Left lung (tissue), 10 donors: ENCODE results near the gene ALK. TPM values are rescaled to one million over a fixed set of nuclear protein-coding genes. Genes with fewer than 3 reads are reported as not detected.

Source experiments
- ATAC-seq: fragments of 200-7000 bp; cut with Tn5 transposase; one replicate; pipeline ENCODE4 v1.9.1; 2020; ENCODE audit warnings: moderate library complexity
- DNase-seq, 4 donors: peaks; one replicate each; pipeline ENCODE4 v3.0.0-alpha.2; 2013 to 2020
- H3K27ac ChIP-seq, 2 donors: fragments of 200-600 bp; sonication (generic) in 1 of 2; one replicate each; pipeline versions ENCODE4 v1.5.0 to v1.8.0; 2020 to 2021
- H3K27me3 ChIP-seq, 2 donors: fragments of 200-600 bp; sonication (generic) in 1 of 2; one replicate each; pipeline versions ENCODE4 v1.5.0 to v1.8.0; 2020 to 2021
- H3K36me3 ChIP-seq, 2 donors: fragments of 200-600 bp; sonication (generic) in 1 of 2; one replicate each; pipeline versions ENCODE4 v1.5.0 to v1.8.0; 2020 to 2021
- H3K4me1 ChIP-seq, 2 donors: fragments of 200-600 bp; one replicate each; pipeline ENCODE4 v1.8.0; 2021
- H3K4me3 ChIP-seq, 2 donors: fragments of 200-600 bp; sonication (generic) in 1 of 2; one replicate each; pipeline versions ENCODE4 v1.5.0 to v1.8.0; 2020 to 2021; ENCODE audit warnings: mild to moderate bottlenecking in 1 of 2
- H3K9me3 ChIP-seq, 2 donors: fragments of 200-600 bp; sonication (generic) in 1 of 2; one replicate each; pipeline versions ENCODE4 v1.5.0 to v1.8.0; 2020 to 2021
- CTCF ChIP-seq, 2 donors: fragments of 200-600 bp; sonication (generic) in 1 of 2; IDR thresholded peaks; one replicate each; pipeline versions ENCODE4 v1.5.0 to v1.8.0; 2021; ENCODE audit warnings: antibody characterized with exemption in 2 of 2
- intact Hi-C, 2 donors: fragments of 100-400 bp; cut with DNase I; formaldehyde crosslinking; loops; one replicate each; pipeline versions ENCODE4 v1.11.2 to v1.14.2; 2022
- polyA plus RNA-seq, 6 donors: library from polyadenylated mRNA; unstranded; fragments of 120-200 nt; gene quantifications; one replicate each; pipeline ENCODE4 v1.2.1, GENCODE V29; 2013; ENCODE audit not compliant: insufficient read length in 6 of 6
- total RNA-seq, 2 donors: library from RNA; stranded (reverse); fragmentation: NEBNext Ultra II Directional; extraction: Animal tissue kit (Norgen Biotek cat#: 25700); gene quantifications; one replicate each; pipeline ENCODE4 v1.2.1, GENCODE V29; 2021
- donor health status: DM: no; HTN: yes; CAD: no.
- donor health status: DM: no; HTN: no; CAD: no.

ALK gene
- total and polyA plus RNA-seq, 8 donors = 0.06 to 0.70 (median 0.12) TPM; not detected in 2

GRCh38 chr2:29444150-29444549, 477.2 kb downstream of the ALK start:
- DNase-seq = no peak
- Histone ChIP-seq H3K27me3 (no peaks in the 10 kb centered on the region), H3K36me3 (no peaks in the 10 kb centered on the region), H3K4me1 (no peaks in the 10 kb centered on the region), H3K27ac (no peak overlapping the region), H3K4me3 (no peak overlapping the region), H3K9me3 (no peaks in the 10 kb centered on the region)
- intact Hi-C loops = no loop called here
- ATAC-seq = peak; percentile 28
- no peak for TF ChIP-seq CTCF (IDR thresholded peaks at IDR 0.05)

- DNase-seq (peak in 1 of 4 donors; percentile 13), ATAC-seq (peak; percentile 87)
Measured at GRCh38 chr2:29443627-29444026, 477.8 kb downstream of the ALK start.

GRCh38 chr2:29443151-29443550, 478.2 kb downstream of the ALK start:
- no peak for ATAC-seq
- intact Hi-C loops = no loop called here

More at GRCh38 chr2:29443627-29444026, 477.8 kb downstream of the ALK start:
- no peak overlapping the region for H3K4me3 ChIP-seq
- no peaks in the 10 kb centered on the region for H3K4me1 ChIP-seq
- no peaks in the 10 kb centered on the region for H3K36me3 ChIP-seq
- no peak for TF ChIP-seq CTCF (IDR thresholded peaks at IDR 0.05)
- H3K9me3 ChIP-seq = no peaks in the 10 kb centered on the region
- H3K27me3 ChIP-seq = no peaks in the 10 kb centered on the region
- intact Hi-C loops = no loop called here
- H3K27ac ChIP-seq = no peak overlapping the region

GRCh38 chr2:29440921-29441623, 480.3 kb downstream of the ALK start:
- Histone ChIP-seq H3K27ac (no peak overlapping the region), H3K4me3 (no peak overlapping the region), H3K36me3 (no peaks in the 10 kb centered on the region), H3K27me3 (no peaks in the 10 kb centered on the region), H3K9me3 (no peaks in the 10 kb centered on the region), H3K4me1 (no peaks in the 10 kb centered on the region)
- DNase-seq (peak in 1 of 4 donors; percentile 72), ATAC-seq (no peak)
- no peak for TF ChIP-seq CTCF (IDR thresholded peaks at IDR 0.05)
- intact Hi-C loops = no loop called here

More at GRCh38 chr2:29443151-29443550, 478.2 kb downstream of the ALK start:
- H3K27me3 ChIP-seq = no peaks in the 10 kb centered on the region
- no peak for TF ChIP-seq CTCF (IDR thresholded peaks at IDR 0.05)
- no peak overlapping the region for H3K27ac ChIP-seq
- no peaks in the 10 kb centered on the region for H3K9me3 ChIP-seq
- peak in 1 of 4 donors; percentile 29 for DNase-seq
- no peaks in the 10 kb centered on the region for H3K4me1 ChIP-seq
- H3K36me3 ChIP-seq = no peaks in the 10 kb centered on the region
- H3K4me3 ChIP-seq = no peak overlapping the region

GRCh38 chr2:29433920-29434319, 487.5 kb downstream of the ALK start:
- H3K4me3 ChIP-seq = no peak overlapping the region
- H3K4me1 ChIP-seq = no peaks in the 10 kb centered on the region
- TF ChIP-seq CTCF (IDR thresholded peaks at IDR 0.05) = no peak
- no peaks in the 10 kb centered on the region for H3K36me3 ChIP-seq
- intact Hi-C loops = no loop called here
- ATAC-seq (no peak), DNase-seq (no peak)
- H3K27ac ChIP-seq = no peak overlapping the region
- H3K9me3 ChIP-seq = no peaks in the 10 kb centered on the region
- H3K27me3 ChIP-seq = no peaks in the 10 kb centered on the region
